Stimulated activated CD4-positive, alpha-beta T cell treated with anti-CD3 and anti-CD28 coated beads, Interleukin-4, amount 100 ng/mL, for 4 hours (primary cell): ENCODE results near the gene MAP7D2.

Experiments
- DNase-seq, 2 experiments: peaks; one replicate each; pipeline ENCODE4 v3.0.0-alpha.2; 2020

MAP7D2 gene

GRCh38 chrX:20112022-20112774, 4.5 kb downstream of the MAP7D2 start:
- no peak for DNase-seq

GRCh38 chrX:20111271-20111670, 5.4 kb downstream of the MAP7D2 start:
- no peak for DNase-seq

- no peak for DNase-seq
These were observed 14.6 kb downstream of the MAP7D2 start for GRCh38 chrX:20101934-20102581.

GRCh38 chrX:20091499-20091898, 25.2 kb downstream of the MAP7D2 start:
- no peak for DNase-seq

- no peak for DNase-seq
These were observed 26.9 kb downstream of the MAP7D2 start for GRCh38 chrX:20089845-20090244.

DNA sequence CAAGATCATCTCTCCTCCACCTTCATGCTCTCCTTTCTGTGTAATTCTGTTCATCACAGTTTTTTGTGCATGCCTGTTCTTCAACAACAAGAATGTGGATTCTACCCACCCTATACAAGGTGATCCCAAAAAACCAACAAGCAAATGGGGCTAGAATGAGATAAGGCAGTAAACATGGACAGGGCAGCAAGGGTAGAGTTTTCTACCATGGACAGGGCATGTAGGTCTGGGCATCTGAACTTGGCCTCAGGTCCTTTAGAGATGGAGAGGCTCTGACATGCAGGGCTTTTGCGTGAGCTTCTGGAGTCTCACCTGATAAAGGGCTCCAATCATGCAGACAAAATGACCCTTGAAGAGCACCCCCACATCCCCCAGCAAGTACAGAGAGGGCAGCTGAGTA, 36.4 kb downstream of the MAP7D2 start:
- DNase-seq, result no peak

DNA sequence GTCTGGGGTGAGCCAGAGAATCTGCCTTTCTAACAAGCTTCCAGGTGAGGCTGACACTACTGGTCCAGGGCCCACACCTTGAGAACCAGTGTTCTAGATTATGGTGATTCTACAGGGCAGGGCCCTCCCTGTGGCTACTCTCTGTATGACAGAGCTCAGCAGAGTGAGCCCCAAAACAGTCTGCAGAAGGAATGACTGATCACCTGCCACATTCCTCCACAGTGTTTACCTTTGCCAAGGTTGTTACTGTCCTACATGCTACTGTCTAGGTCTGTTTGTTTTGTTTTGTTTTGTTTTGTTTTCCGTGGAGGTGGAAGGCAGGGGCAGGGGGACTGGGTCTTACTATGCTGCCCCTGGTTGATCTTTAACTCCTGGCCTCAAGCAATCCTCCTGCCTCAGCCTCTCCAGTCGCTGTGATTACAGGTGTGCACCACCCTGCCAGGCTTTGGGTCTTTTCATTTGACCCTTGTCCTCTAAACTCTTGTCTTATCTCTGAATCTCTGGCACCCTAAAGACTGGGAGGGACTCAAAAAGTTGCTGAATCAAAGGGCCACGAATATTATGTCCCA, 45.1 kb downstream of the MAP7D2 start:
- DNase-seq, result no peak

DNA sequence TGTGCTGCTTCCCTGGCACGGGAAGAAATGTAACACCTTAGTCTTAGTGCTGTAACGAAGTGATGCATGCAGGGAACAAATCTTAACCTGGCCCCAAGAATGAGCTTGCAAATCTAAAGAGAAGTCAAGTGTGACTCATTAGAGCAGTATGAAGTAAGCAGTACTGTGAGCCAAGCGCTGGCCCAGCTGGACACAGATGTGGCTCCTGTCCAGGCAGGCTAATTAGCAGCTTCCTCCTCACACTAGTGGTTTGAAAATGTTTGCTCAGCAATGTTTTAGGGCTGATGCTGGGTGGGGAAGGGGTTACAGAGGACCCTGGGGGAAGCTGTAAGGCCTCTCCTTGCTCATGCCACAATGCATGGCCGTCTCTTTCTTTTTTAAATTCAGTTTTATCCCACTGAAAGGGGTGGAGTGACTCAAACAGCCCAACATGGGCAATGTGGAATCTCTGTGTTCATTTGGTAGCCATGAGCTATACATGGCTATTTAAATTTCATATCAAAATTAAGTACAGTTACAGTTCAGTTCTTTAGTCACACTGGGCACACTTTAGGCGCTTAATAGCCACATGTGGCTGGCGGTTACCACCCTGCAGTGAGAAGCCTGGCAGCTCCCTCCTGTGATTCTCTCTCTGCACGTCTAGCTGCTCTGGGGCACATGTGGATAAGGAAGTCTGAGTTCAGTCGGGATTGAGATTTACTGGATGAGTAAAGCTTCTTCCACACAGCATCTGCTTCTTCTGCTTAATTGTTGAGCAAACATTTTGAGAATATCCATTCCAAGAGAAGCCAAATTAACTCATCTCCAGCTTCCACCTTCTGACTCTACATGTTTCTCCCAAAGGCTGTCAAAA, 48.8 kb downstream of the MAP7D2 start:
- DNase-seq, result no peak

GRCh38 chrX:20066968-20067708, 49.6 kb downstream of the MAP7D2 start:
- DNase-seq, result peak in 1 of 2 experiments; percentile 4

DNA sequence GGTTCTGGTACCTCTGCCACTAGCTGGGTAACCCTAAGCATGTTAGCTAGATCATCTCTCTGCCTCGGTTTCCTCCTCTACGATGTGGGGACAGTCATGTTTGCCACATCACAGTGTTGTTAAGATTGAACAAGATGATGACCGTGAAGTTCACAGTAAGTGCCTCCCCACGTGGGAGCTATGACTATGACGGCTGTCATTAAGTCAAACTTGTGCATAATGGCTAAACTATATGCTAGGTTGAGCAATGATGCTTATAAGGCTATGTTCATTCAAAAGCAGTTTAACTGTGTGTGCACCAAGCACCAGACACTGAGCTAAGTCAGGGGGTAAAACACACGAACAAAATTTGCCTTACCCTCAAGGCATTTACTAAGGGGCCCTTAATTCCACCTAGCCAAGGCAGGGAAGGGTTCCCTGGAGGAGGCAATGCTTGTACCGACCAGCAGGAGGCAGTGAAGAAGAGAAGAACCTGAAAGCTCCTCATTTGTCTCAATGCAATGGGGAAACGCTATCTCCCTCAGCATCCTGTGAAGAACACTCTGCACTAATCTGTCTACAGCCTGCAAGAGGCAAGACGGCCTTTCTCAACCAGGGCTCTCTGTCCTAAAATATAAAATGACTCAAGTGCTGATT, 52.9 kb downstream of the MAP7D2 start:
- DNase-seq, result no peak

- no peak for DNase-seq
These were observed 53.6 kb downstream of the MAP7D2 start for GRCh38 chrX:20063153-20063552.

GRCh38 chrX:20061855-20062254, 54.9 kb downstream of the MAP7D2 start:
- DNase-seq, result no peak

- DNase-seq, result no peak
These were observed 55.6 kb downstream of the MAP7D2 start for GRCh38 chrX:20060961-20061748.

DNA sequence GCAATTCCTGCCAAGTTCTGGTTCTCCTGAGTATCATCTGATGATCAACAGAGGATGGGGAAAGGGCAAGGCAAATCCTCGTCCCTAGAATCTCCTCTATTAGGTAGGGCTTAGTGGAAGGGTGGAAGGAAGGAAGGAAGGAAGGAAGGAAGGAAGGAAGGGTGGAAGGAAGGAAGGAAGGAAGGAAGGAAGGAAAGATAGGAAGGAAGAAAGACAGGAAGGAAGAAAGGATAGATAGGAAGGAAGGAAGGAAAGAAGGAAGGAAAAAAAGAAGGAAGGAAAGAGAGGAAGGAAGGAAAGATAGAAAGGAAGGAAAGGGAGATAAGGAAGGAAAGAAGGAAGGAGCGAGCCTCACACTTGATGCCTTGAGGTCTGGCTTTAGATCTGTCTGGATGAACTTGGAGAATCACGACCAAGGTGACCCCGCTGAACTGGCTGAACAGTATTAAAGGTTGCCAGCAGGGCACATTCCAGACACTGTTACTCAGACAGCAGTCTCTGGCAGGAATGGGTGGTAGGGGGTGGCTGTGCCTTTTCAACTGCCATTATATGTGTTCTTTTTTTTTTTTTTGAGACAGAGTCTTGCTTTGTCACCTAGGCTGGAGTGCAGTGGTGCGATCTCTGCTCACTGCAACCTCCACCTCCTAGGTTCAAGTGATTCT, 57.1 kb downstream of the MAP7D2 start:
- no peak for DNase-seq

DNA sequence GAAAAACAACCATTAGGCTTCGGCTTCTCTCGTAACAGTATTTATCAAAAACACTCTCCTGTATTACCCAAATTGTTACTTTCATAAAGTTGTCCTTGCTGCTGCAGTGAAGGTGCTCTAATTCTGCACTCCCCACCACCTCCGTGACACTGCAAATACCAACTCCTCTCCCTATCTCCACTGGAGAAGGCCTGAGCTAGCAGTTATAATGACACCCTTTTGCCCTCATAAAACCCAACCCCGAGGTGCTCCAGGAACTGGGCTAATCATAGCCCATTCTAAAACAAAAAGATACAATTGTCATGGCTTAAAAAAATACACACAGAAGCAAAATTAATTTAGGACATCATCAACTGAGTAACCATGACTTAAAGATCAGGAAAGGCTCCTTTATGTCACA, 59.2 kb downstream of the MAP7D2 start:
- DNase-seq, result no peak

DNA sequence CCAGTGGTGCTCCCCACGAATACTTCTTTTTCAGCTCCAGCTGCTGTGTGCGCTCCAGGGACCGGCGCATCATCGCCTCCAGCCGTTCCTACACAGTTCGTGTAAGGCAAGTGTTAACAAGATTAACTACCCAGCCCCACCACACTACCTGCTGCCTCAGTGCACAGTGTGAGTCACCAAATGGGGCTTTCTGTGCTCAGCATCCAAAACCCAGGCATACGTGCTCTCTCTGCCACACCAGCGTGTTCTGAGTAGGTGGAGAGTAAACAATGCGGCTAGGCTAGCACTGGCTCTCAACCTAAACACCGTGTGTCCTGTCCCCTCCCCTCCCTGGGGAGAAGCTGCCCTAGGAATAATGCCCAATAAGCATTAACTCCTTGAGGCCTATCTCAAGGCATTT, 60.0 kb downstream of the MAP7D2 start:
- no peak for DNase-seq

- DNase-seq, result no peak
These were observed 63.2 kb downstream of the MAP7D2 start for GRCh38 chrX:20053537-20053936.

GRCh38 chrX:20046864-20047263, 69.8 kb downstream of the MAP7D2 start:
- DNase-seq, result no peak

DNA sequence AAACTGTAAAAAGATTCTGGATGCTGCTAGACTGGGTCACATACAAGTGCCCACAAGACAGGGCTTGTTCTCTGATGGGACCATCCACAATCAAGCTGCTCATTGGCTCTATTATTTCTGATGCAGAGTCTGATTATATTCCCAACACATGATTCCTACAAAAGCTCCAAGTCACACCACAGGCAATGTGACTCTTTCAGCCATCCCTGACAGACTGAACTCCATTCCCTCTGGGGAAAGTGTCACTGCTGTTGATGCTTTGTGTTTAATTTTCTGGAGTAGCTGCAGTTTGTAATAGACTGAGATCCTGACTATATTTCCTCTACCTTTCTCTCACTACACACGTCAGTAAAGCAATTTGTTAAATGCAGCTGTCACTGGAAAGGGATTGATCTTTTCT, 70.5 kb downstream of the MAP7D2 start:
- no peak for DNase-seq

DNA sequence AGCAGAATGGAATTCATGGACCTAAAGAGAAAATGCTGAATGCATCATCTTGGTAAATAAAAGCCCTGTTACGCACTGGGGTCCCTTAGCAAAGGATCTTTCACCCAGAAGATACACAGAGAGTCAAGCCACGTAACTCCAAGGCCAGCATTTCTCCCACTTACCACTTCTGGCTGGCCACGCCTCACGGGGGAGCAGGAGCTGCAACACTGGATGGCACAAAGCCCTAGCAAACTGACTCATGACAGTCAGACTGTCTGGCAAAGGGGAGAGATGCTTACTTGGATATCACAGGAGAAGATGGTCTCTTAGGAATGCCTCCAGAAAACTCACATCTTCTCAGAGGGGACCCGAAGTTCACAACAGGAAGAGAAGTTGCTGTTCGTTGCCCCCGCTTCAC, 74.5 kb downstream of the MAP7D2 start:
- no peak for DNase-seq

- DNase-seq, result no peak
These were observed 77.7 kb downstream of the MAP7D2 start for GRCh38 chrX:20038966-20039365.
